ENCODE measurements around the gene ESD.
"Not testable (repeated sequence)": the region's sequence is repeated elsewhere in the genome, so short reads cannot be mapped to it uniquely, and the experiment has no call there.

ESD gene

GRCh38 chr13:46778890-46779289 lies 18.1 kb downstream of the ESD start:
- POLR2A ChIA-PET, result no interaction called here
- DNase-seq (ENCODE audit: low read depth, low spot score), result no peak
- TF ChIP-seq CTCF (IDR thresholded peaks at IDR 0.05; ENCODE audit: insufficient read depth, low read length, missing control alignments), result no peak
- CTCF ChIA-PET, result no interaction called here
- H3K4me3 ChIP-seq (ENCODE audit: low read depth, low read length), result no peak overlapping the region

- CTCF ChIA-PET, result interaction anchor here (1.3 kb wide), 1 partner anchor 9 kb away, joined by 4 read pairs; no protein-coding TSS in a partner anchor
- H3K4me3 ChIP-seq (ENCODE audit: low read depth, low read length), result no peak overlapping the region
- POLR2A ChIA-PET, result no interaction called here
- no peak for DNase-seq (ENCODE audit: low read depth, low spot score)
- TF ChIP-seq CTCF (IDR thresholded peaks at IDR 0.05; ENCODE audit: insufficient read depth, low read length, missing control alignments), result no peak
These were observed 18.9 kb downstream of the ESD start for GRCh38 chr13:46778095-46778494.

- DNase-seq (ENCODE audit: low read depth, low spot score), result no peak
- H3K4me3 ChIP-seq (ENCODE audit: low read depth, low read length), result no peak overlapping the region
- POLR2A ChIA-PET, result no interaction called here
- CTCF ChIA-PET, result interaction anchor here (1.0 to 4.2 kb wide), 3 partner anchors 10 to 284 kb away, joined by 3 to 29 read pairs (median 5); no protein-coding TSS in a partner anchor
- no peak for TF ChIP-seq CTCF (IDR thresholded peaks at IDR 0.05; ENCODE audit: insufficient read depth, low read length, missing control alignments)
These were observed 21.4 kb downstream of the ESD start for GRCh38 chr13:46775385-46776107.

GRCh38 chr13:46773541-46773940 lies 23.4 kb downstream of the ESD start:
- CTCF ChIA-PET, result interaction anchor here (4.2 kb wide), 1 partner anchor 8 kb away, joined by 29 read pairs; no protein-coding TSS in a partner anchor
- POLR2A ChIA-PET, result no interaction called here
- no peak for TF ChIP-seq CTCF (IDR thresholded peaks at IDR 0.05; ENCODE audit: insufficient read depth, low read length, missing control alignments)
- no peak for DNase-seq (ENCODE audit: low read depth, low spot score)
- H3K4me3 ChIP-seq (ENCODE audit: low read depth, low read length), result no peak overlapping the region

- CTCF ChIA-PET, result no interaction called here
- POLR2A ChIA-PET, result no interaction called here
- TF ChIP-seq CTCF (IDR thresholded peaks at IDR 0.05; ENCODE audit: insufficient read depth, low read length, missing control alignments), result no peak
- no peak for DNase-seq (ENCODE audit: low read depth, low spot score)
- no peak overlapping the region for H3K4me3 ChIP-seq (ENCODE audit: low read depth, low read length)
These were observed 25.3 kb downstream of the ESD start for GRCh38 chr13:46771693-46772092.

GRCh38 chr13:46769925-46770324 lies 27.0 kb downstream of the ESD start:
- DNase-seq (ENCODE audit: low read depth, low spot score); CTCF ChIA-PET; H3K4me3 ChIP-seq (ENCODE audit: low read depth, low read length); POLR2A ChIA-PET: not testable (repeated sequence)

GRCh38 chr13:46761866-46762265 lies 35.1 kb downstream of the ESD start:
- ChIA-PET CTCF (interaction anchor here (0.9 to 3.2 kb wide), 3 partner anchors 9 to 15 kb away, joined by 3 to 26 read pairs (median 3); no protein-coding TSS in a partner anchor), POLR2A (no interaction called here)
- H3K4me3 ChIP-seq (ENCODE audit: low read depth, low read length), result no peak overlapping the region
- no peak for DNase-seq (ENCODE audit: low read depth, low spot score)
- no peak for TF ChIP-seq CTCF (IDR thresholded peaks at IDR 0.05; ENCODE audit: insufficient read depth, low read length, missing control alignments)

All from AG04449 (cell line).